ENCODE data around the gene CCDC85C.
A peak's percentile ranks its signal among the peaks of the same experiment; 100 is the strongest.

CCDC85C gene

GRCh38 chr14:99587460-99588278 lies 16.3 kb downstream of the CCDC85C start:
- DNase-seq: no peak

GRCh38 chr14:99586761-99587459 lies 17.1 kb downstream of the CCDC85C start:
- no peak for DNase-seq

- no peak for DNase-seq
These were observed 17.8 kb downstream of the CCDC85C start for GRCh38 chr14:99586054-99586760.

GRCh38 chr14:99584823-99585222 lies 19.2 kb downstream of the CCDC85C start:
- no peak for DNase-seq

GRCh38 chr14:99581938-99582337 lies 22.1 kb downstream of the CCDC85C start:
- no peak for DNase-seq

GRCh38 chr14:99581374-99581773 lies 22.6 kb downstream of the CCDC85C start:
- DNase-seq: no peak

- DNase-seq: peak; percentile 96
These were observed 24.0 kb downstream of the CCDC85C start for GRCh38 chr14:99579903-99580571.

GRCh38 chr14:99579120-99579836 lies 24.7 kb downstream of the CCDC85C start:
- peak; percentile 72 for DNase-seq

- no peak for DNase-seq
These were observed 25.4 kb downstream of the CCDC85C start for GRCh38 chr14:99578541-99579101.

- no peak for DNase-seq
These were observed 27.0 kb downstream of the CCDC85C start for GRCh38 chr14:99576761-99577705.

GRCh38 chr14:99576304-99576703 lies 27.7 kb downstream of the CCDC85C start:
- DNase-seq: no peak

- peak; percentile 95 for DNase-seq
These were observed 28.7 kb downstream of the CCDC85C start for GRCh38 chr14:99575043-99576023.

- DNase-seq: peak; percentile 99
These were observed 29.7 kb downstream of the CCDC85C start for GRCh38 chr14:99574099-99574880.

- no peak for DNase-seq
These were observed 30.4 kb downstream of the CCDC85C start for GRCh38 chr14:99573436-99574098.

- no peak for DNase-seq
These were observed 31.0 kb downstream of the CCDC85C start for GRCh38 chr14:99573000-99573330.

GRCh38 chr14:99572173-99572999 lies 31.6 kb downstream of the CCDC85C start:
- DNase-seq: no peak

GRCh38 chr14:99571303-99571986 lies 32.6 kb downstream of the CCDC85C start:
- DNase-seq: no peak

All from NCI-H226 (cell line).